Vagina (tissue), 2 donors: ENCODE data around the gene FGFR2. TPM values are rescaled to one million over a fixed set of nuclear protein-coding genes. Genes with fewer than 3 reads are reported as not detected.

ENCODE experiments used
- DNase-seq, 2 donors: peaks; one replicate each; pipeline ENCODE4 v3.0.0-alpha.2; 2017; ENCODE audit errors: extremely low spot score in 2 of 2
- H3K27ac ChIP-seq: fragments of 200-600 bp; sonication (generic); one replicate; pipeline ENCODE4 v1.5.1; 2019
- H3K27me3 ChIP-seq: fragments of 200-600 bp; sonication (generic); one replicate; pipeline ENCODE4 v1.5.1; 2019
- H3K36me3 ChIP-seq, 2 donors: fragments of 200-600 bp; sonication (generic); one replicate each; pipeline ENCODE4 v1.5.1; 2017 to 2019
- H3K4me1 ChIP-seq: fragments of 200-600 bp; sonication (generic); one replicate; pipeline ENCODE4 v1.5.1; 2019
- H3K4me3 ChIP-seq, 2 donors: fragments of 200-600 bp; sonication (generic); 1 replicate in 1 of 2; 2 replicates in 1 of 2; pipeline ENCODE4 v1.5.1; 2016 to 2019
- H3K9me3 ChIP-seq: fragments of 200-600 bp; sonication (generic); one replicate; pipeline ENCODE4 v1.5.1; 2019
- CTCF ChIP-seq, 3 experiments: fragments of 450-650 bp in 2 of 3; fragments of 200-600 bp in 1 of 3; sonication (generic) in 1 of 3; IDR thresholded peaks; one replicate each; pipeline ENCODE4 v1.5.1; 2017 to 2019; ENCODE audit warnings: antibody characterized with exemption in 3 of 3, mild to moderate bottlenecking in 2 of 3, moderate library complexity in 2 of 3
- POLR2A ChIP-seq, 2 donors: fragments of 450-650 bp; IDR thresholded peaks; one replicate each; pipeline ENCODE4 v1.6.1; 2017; ENCODE audit warnings: antibody characterized with exemption in 2 of 2, mild to moderate bottlenecking in 2 of 2, moderate library complexity in 2 of 2
- POLR2AphosphoS5 ChIP-seq, 2 donors: sonication (generic); formaldehyde crosslinking; IDR thresholded peaks; one replicate each; pipeline ENCODE4 v1.9.0; 2017; ENCODE audit warnings: antibody characterized with exemption in 2 of 2, mild to moderate bottlenecking in 2 of 2, low read depth in 1 of 2; ENCODE audit not compliant: insufficient read depth in 1 of 2
- intact Hi-C: fragments of 100-400 bp; cut with DNase I; formaldehyde crosslinking; loops from one replicate; pipeline ENCODE4 v1.15.1; 2023
- total RNA-seq: library from RNA; depleted of rRNA; stranded (reverse); fragments of >200 nt; gene quantifications from one replicate; pipeline ENCODE4 v1.2.3, GENCODE V29; 2016

Gene FGFR2
- total RNA-seq, 1 donor from 2014 or later = 54.0 TPM

- intact Hi-C loops = no loop called here
- Histone ChIP-seq H3K9me3 (no peaks in the 10 kb centered on the region), H3K27me3 (no peaks in the 10 kb centered on the region), H3K36me3 (no peaks in the 10 kb centered on the region), H3K4me3 (no peak overlapping the region), H3K27ac (no peak overlapping the region), H3K4me1 (peaks cover 20% of the 10 kb centered on the region)
- no peak for DNase-seq
- no peak for TF ChIP-seq CTCF (IDR thresholded peaks at IDR 0.05)
- TF ChIP-seq POLR2AphosphoS5 (IDR thresholded peaks at IDR 0.05; ENCODE audit: insufficient read depth in 1 of 2, low read depth in 1 of 2) = no peak
- TF ChIP-seq POLR2A (IDR thresholded peaks at IDR 0.05) = no peak
Observed at GRCh38 chr10:121628859-121629258, 30.6 kb upstream of the FGFR2 start.

GRCh38 chr10:121627876-121628581, 29.8 kb upstream of the FGFR2 start:
- H3K9me3 ChIP-seq = no peaks in the 10 kb centered on the region
- TF ChIP-seq CTCF (IDR thresholded peaks at IDR 0.05) = no peak
- no peak for TF ChIP-seq POLR2A (IDR thresholded peaks at IDR 0.05)
- peak in 1 of 2 donors; percentile 56 for TF ChIP-seq POLR2AphosphoS5 (IDR thresholded peaks at IDR 0.05; ENCODE audit: insufficient read depth in 1 of 2, low read depth in 1 of 2)
- intact Hi-C loops = no loop called here
- H3K27ac ChIP-seq = peak overlapping the region; percentile 68
- H3K4me3 ChIP-seq = peak overlapping the region in 1 of 2 donors; percentile 12
- no peak for DNase-seq
- H3K36me3 ChIP-seq = no peaks in the 10 kb centered on the region
- H3K4me1 ChIP-seq = peaks cover 20% of the 10 kb centered on the region
- H3K27me3 ChIP-seq = no peaks in the 10 kb centered on the region

- TF ChIP-seq CTCF (IDR thresholded peaks at IDR 0.05) (no peak), POLR2AphosphoS5 (IDR thresholded peaks at IDR 0.05; ENCODE audit: insufficient read depth in 1 of 2, low read depth in 1 of 2) (peak in 1 of 2 donors; percentile 8)
- Histone ChIP-seq H3K36me3 (no peaks in the 10 kb centered on the region), H3K4me3 (no peak overlapping the region), H3K27ac (no peak overlapping the region), H3K4me1 (peaks cover 20% of the 10 kb centered on the region), H3K9me3 (no peaks in the 10 kb centered on the region), H3K27me3 (no peaks in the 10 kb centered on the region)
- DNase-seq = no peak
- intact Hi-C loops = no loop called here
Observed at GRCh38 chr10:121624836-121625486, 26.7 kb upstream of the FGFR2 start.

- Histone ChIP-seq H3K27me3 (no peaks in the 10 kb centered on the region), H3K27ac (no peak overlapping the region), H3K9me3 (no peaks in the 10 kb centered on the region), H3K4me1 (no peaks in the 10 kb centered on the region), H3K36me3 (no peaks in the 10 kb centered on the region), H3K4me3 (no peak overlapping the region)
- intact Hi-C loops = no loop called here
- DNase-seq = no peak
- TF ChIP-seq POLR2A (IDR thresholded peaks at IDR 0.05) = no peak
- no peak for TF ChIP-seq POLR2AphosphoS5 (IDR thresholded peaks at IDR 0.05; ENCODE audit: insufficient read depth in 1 of 2, low read depth in 1 of 2)
- no peak for TF ChIP-seq CTCF (IDR thresholded peaks at IDR 0.05)
Observed at GRCh38 chr10:121618906-121619305, 20.7 kb upstream of the FGFR2 start.

- Histone ChIP-seq H3K27me3 (no peaks in the 10 kb centered on the region), H3K4me1 (no peaks in the 10 kb centered on the region), H3K4me3 (no peak overlapping the region), H3K36me3 (no peaks in the 10 kb centered on the region), H3K27ac (no peak overlapping the region), H3K9me3 (no peaks in the 10 kb centered on the region)
- DNase-seq = no peak
- TF ChIP-seq POLR2AphosphoS5 (IDR thresholded peaks at IDR 0.05; ENCODE audit: insufficient read depth in 1 of 2, low read depth in 1 of 2) (no peak), CTCF (IDR thresholded peaks at IDR 0.05) (no peak), POLR2A (IDR thresholded peaks at IDR 0.05) (no peak)
- intact Hi-C loops = no loop called here
Observed at GRCh38 chr10:121617176-121617575, 18.9 kb upstream of the FGFR2 start.
